SH-SY5Y (cell line): ENCODE measurements around the gene CFAP77.

Experiments
- GATA2 ChIP-seq: IDR thresholded peaks from 2 replicates; pipeline ENCODE4 v1.6.1; 2011; ENCODE audit warnings: mild to moderate bottlenecking, low read depth, low read length
- GATA3 ChIP-seq: IDR thresholded peaks from 2 replicates; pipeline ENCODE4 v1.6.1; 2011; ENCODE audit warnings: low read depth, mild to moderate bottlenecking, low read length, moderate library complexity

- no peak for TF ChIP-seq GATA2
- TF ChIP-seq GATA3 = no peak
These were observed 165.1 kb downstream of the CFAP77 start for GRCh38 chr9:132575005-132575609.
